ENCODE results near the gene C2orf76.

- TF ChIP-seq CTCF (conservative IDR thresholded peaks at IDR 0.05; ENCODE audit: low read length) = no peak
- TF ChIP-seq EZH2phosphoT487 (IDR thresholded peaks at IDR 0.05; ENCODE audit: borderline replicate concordance, low read depth, low read length) = no peak
Measured at GRCh38 chr2:119265693-119266066, 101.0 kb downstream of the C2orf76 start.
